ENCODE data around the gene SOWAHA.

DNA sequence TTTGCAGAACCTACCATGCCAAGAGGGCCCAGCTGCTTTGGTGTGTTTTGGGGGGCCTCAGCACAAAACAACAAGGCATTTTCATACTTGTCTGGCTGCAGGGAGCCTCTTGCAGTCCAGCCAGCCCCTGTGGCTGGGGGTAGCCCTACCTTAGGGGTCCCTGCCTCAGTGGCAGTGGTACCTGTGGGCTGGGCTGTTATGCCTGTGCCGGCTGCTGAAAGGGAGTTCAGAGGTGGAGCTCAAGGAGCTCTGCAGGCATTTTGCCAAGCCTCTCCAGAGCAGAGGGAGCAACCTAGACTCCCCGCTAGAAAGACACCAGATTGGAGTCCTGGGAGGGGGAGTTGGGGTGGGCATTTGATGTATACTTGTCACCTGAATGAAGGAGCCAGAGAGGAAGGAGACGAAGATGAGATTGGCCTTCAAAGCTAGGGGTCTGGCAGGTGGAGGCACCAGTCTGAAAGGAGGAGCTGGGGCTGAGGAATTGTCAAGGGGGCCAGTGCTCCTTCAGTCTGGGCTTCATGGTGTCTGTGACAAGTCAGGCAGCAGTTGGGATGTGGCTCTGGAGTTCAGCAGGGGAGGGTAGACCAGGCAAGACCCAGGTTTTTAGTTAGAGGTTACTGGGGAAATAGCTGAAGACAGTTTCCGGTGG, 15.9 kb downstream of the SOWAHA start:
- no peak for TF ChIP-seq CTCF (IDR thresholded peaks at IDR 0.05)
- no peak for TF ChIP-seq POLR2AphosphoS5 (IDR thresholded peaks at IDR 0.05; ENCODE audit: low read depth, low read length)
- TF ChIP-seq REST (IDR thresholded peaks at IDR 0.05; ENCODE audit: insufficient read depth in 1 of 2, low read depth in 2 of 2, low read length in 1 of 2), result no peak
- no peak for TF ChIP-seq TCF7L2 (IDR thresholded peaks at IDR 0.05; ENCODE audit: low read depth, low read length)

Measured in Panc1 (cell line).